Gastroesophageal sphincter (tissue), 4 donors: Measurements from ENCODE around the gene CAPN5. TPM values are rescaled to one million over a fixed set of nuclear protein-coding genes. Genes with fewer than 3 reads are reported as not detected.
"Not testable (repeated sequence)": the region's sequence is repeated elsewhere in the genome, so short reads cannot be mapped to it uniquely, and the experiment has no call there.

Experiments used
- ATAC-seq: fragments of 150-250 bp; one replicate; pipeline ENCODE4 v1.9.1; 2016; ENCODE audit warnings: mild to moderate bottlenecking, moderate library complexity
- H3K27ac ChIP-seq, 4 donors: fragments of 200-600 bp; sonication (generic) in 3 of 4; 1 replicate in 3 of 4; 2 replicates in 1 of 4; pipeline ENCODE4 v1.5.1; 2016 to 2019
- H3K27me3 ChIP-seq: fragments of 200-600 bp; sonication (generic); one replicate; pipeline ENCODE4 v1.5.1; 2019
- H3K36me3 ChIP-seq, 2 donors: fragments of 200-600 bp; sonication (generic); one replicate each; pipeline ENCODE4 v1.5.1; 2019; ENCODE audit warnings: control low read depth in 1 of 2
- H3K4me1 ChIP-seq, 3 donors: fragments of 200-600 bp; sonication (generic); 1 replicate in 2 of 3; 2 replicates in 1 of 3; pipeline ENCODE4 v1.5.1; 2016 to 2019; ENCODE audit warnings: control low read depth in 2 of 3
- H3K4me3 ChIP-seq, 2 donors: fragments of 200-600 bp; sonication (generic); one replicate each; pipeline ENCODE4 v1.5.1; 2019; ENCODE audit warnings: mild to moderate bottlenecking in 1 of 2, moderate library complexity in 1 of 2
- H3K9me3 ChIP-seq, 3 donors: fragments of 200-600 bp; sonication (generic); one replicate each; pipeline ENCODE4 v1.5.1; 2017 to 2019; ENCODE audit warnings: control low read depth in 2 of 3
- EP300 ChIP-seq: sonication (generic); formaldehyde crosslinking; IDR thresholded peaks from one replicate; pipeline ENCODE4 v1.6.1; 2017; ENCODE audit warnings: antibody characterized with exemption, mild to moderate bottlenecking
- POLR2A ChIP-seq, 2 donors: fragments of 450-650 bp; IDR thresholded peaks; one replicate each; pipeline ENCODE4 v1.6.1; 2017; ENCODE audit warnings: antibody characterized with exemption in 2 of 2, mild to moderate bottlenecking in 2 of 2, moderate library complexity in 1 of 2
- POLR2AphosphoS5 ChIP-seq: sonication (generic); formaldehyde crosslinking; IDR thresholded peaks from one replicate; pipeline ENCODE4 v1.6.1; 2017; ENCODE audit warnings: antibody characterized with exemption
- WGBS, 2 donors: methylation state at CpG; one replicate each; pipeline ENCODE4 v1.1.5; 2018; ENCODE audit warnings: low coverage in 1 of 2; 5-methylcytosine and 5-hydroxymethylcytosine counted together
- total RNA-seq, 4 donors: library from RNA; depleted of rRNA; stranded (reverse); fragments of >200 nt; gene quantifications; one replicate each; pipeline ENCODE4 v1.1.0, GENCODE V29; 2016
- TF ChIP-seq, protein P1 (sequence below), 4 experiments: fragments of 200-600 bp in 2 of 4; fragments of 450-650 bp in 2 of 4; sonication (generic) in 1 of 4; IDR thresholded peaks; one replicate each; pipeline ENCODE4 v1.5.1; 2017 to 2019; ENCODE audit warnings: antibody characterized with exemption in 4 of 4, mild to moderate bottlenecking in 2 of 4, moderate library complexity in 2 of 4

Gene CAPN5
- total RNA-seq, 4 donors from 2014 or later = 4.1 to 9.4 (median 7.7) TPM

DNA sequence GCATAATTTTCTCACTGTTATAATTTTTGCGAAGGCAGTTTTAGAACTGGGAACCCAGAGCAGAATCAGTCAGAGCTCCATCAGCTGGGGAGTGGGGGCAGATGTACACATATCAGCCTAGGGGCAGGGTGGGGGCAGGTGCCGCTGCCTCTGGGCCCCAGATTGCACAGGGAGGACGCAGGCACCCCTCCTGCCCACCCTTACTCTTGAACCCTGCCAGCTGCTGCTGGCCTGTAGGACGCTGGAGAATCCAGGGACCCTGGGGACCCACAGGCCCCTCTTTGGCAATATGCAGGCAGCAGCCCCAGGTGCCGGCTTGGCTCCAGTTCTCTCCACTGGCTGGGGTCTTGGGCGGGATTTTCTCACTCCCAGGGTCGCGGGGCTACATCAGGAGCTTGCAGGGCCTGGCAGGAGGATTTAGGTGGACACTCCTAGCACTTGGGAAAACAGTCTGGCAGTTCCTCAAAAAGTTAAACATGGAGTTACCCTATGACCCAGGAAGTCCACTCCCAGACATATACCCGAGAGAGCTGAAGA is 8.8 kb upstream of the CAPN5 start:
- Histone ChIP-seq H3K36me3 (no peaks in the 10 kb centered on the region), H3K27ac (no peak overlapping the region), H3K4me3 (no peak overlapping the region), H3K9me3 (peaks cover 0 to 21% (median 2%) of the 10 kb centered on the region in 3 donors), H3K27me3 (peaks cover 9% of the 10 kb centered on the region), H3K4me1 (no peaks in the 10 kb centered on the region)
- ATAC-seq = no peak
- no peak for TF ChIP-seq POLR2AphosphoS5
- no peak for TF ChIP-seq EP300
- TF ChIP-seq, protein P1, sequence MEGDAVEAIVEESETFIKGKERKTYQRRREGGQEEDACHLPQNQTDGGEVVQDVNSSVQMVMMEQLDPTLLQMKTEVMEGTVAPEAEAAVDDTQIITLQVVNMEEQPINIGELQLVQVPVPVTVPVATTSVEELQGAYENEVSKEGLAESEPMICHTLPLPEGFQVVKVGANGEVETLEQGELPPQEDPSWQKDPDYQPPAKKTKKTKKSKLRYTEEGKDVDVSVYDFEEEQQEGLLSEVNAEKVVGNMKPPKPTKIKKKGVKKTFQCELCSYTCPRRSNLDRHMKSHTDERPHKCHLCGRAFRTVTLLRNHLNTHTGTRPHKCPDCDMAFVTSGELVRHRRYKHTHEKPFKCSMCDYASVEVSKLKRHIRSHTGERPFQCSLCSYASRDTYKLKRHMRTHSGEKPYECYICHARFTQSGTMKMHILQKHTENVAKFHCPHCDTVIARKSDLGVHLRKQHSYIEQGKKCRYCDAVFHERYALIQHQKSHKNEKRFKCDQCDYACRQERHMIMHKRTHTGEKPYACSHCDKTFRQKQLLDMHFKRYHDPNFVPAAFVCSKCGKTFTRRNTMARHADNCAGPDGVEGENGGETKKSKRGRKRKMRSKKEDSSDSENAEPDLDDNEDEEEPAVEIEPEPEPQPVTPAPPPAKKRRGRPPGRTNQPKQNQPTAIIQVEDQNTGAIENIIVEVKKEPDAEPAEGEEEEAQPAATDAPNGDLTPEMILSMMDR (IDR thresholded peaks at IDR 0.05) = no peak
- WGBS, 2 donors = 69 to 80% methylated on average over 1 to 4 of the region's 9 CpGs

DNA sequence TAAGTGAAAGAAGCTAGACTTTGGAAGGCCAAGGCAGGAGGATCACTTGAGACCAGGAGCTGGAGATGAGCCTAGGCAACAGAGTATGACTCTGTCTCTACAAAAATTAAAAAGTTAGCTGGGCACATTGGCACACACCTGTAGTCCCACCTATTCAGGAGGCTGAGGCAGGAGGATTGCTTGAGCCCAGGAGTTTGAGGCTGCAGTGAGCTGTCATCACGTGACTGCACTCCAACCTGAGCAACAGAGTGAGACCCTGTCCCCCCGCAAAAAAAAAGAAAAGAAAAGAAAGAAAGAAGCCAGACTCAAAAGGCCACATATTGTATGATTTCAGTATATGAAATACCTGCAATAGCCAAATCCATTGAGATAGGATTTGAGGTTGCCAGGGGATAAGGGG is 7.9 kb upstream of the CAPN5 start:
- WGBS, 2 donors = 77 to 94% methylated on average over 2 of the region's 2 CpGs
- Histone ChIP-seq H3K27ac (no peak overlapping the region), H3K9me3 (peaks cover 0 to 21% (median 2%) of the 10 kb centered on the region in 3 donors), H3K27me3 (peaks cover 9% of the 10 kb centered on the region), H3K4me1 (no peaks in the 10 kb centered on the region), H3K4me3 (no peak overlapping the region), H3K36me3 (no peaks in the 10 kb centered on the region)
- TF ChIP-seq, protein P1 (IDR thresholded peaks at IDR 0.05) = no peak
- no peak for TF ChIP-seq POLR2A (IDR thresholded peaks at IDR 0.05)
- no peak for TF ChIP-seq POLR2AphosphoS5
- ATAC-seq = no peak

DNA sequence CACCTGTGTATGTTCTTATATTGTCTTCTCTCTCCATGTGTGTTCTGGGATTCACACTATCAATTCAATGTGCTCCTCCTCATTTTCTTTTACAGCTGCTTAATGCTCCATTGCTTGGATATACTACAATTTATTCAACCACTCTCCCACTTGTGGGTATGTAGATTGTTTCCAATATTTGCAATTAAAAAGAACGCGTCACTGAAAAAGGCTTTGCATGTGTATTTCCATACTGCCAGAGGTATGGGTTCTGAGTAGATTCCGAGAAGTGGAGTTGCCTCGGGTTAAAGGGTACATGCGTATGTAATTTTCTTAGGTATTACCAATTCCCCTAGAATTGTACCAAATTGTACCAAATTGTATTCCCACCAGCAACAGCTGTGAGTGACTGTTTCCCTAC is 7.0 kb upstream of the CAPN5 start:
- Histone ChIP-seq H3K27me3 (peaks cover 9% of the 10 kb centered on the region), H3K27ac (no peak overlapping the region), H3K4me3 (no peak overlapping the region), H3K4me1 (no peaks in the 10 kb centered on the region), H3K36me3 (no peaks in the 10 kb centered on the region), H3K9me3 (peaks cover 0 to 21% (median 2%) of the 10 kb centered on the region in 3 donors)
- 77 to 97% methylated on average over 5 of the region's 5 CpGs for WGBS, 2 donors
- ATAC-seq = no peak
- no peak for TF ChIP-seq POLR2AphosphoS5
- no peak for TF ChIP-seq EP300
- TF ChIP-seq, protein P1 (IDR thresholded peaks at IDR 0.05) = no peak
- no peak for TF ChIP-seq POLR2A (IDR thresholded peaks at IDR 0.05)

DNA sequence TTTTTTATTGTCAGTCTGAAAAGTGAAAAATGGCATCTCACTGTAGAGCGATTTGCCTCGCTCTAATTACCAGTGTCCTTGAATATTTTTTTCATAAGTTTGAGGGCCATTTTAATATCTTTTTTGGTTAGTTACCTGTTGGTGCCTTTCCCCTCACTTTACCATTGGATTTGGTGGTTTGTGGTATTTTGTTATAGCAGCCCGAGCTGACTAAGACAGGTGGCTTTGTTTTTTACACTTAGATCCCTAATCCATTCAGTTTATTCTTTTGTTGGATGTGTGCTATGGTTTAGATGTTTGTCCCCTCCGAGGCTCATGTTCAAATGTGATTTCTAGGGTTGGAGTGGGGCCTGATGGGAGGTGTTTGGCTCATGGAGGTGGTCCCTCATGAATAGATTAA is 6.5 kb upstream of the CAPN5 start:
- TF ChIP-seq EP300 (no peak), POLR2AphosphoS5 (no peak), POLR2A (IDR thresholded peaks at IDR 0.05) (no peak)
- TF ChIP-seq, protein P1 (IDR thresholded peaks at IDR 0.05) = no peak
- Histone ChIP-seq H3K36me3 (no peaks in the 10 kb centered on the region), H3K27me3 (peaks cover 9% of the 10 kb centered on the region), H3K4me1 (no peaks in the 10 kb centered on the region), H3K27ac (no peak overlapping the region), H3K9me3 (peaks cover 0 to 21% (median 2%) of the 10 kb centered on the region in 3 donors), H3K4me3 (no peak overlapping the region)
- 74 to 86% methylated on average over 3 to 4 of the region's 4 CpGs for WGBS, 2 donors
- ATAC-seq = no peak

DNA sequence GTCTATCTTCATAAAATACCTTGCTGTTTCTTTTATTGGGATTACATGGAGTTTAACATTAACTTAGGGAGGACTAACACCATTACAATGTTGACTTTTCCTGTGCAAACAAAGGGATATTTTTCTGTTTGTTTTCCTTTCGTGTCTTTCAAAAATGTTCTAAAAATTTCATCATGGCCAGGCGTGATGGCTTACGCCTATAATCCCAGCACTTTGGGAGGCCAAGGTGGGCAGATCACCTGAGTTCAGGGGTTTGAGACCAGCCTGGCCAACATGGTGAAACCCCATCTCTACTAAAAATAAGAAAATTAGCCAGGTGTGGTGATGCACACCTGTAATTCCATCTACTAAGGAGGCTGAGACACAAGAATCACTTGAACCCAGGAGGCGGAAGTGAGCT is 5.5 kb upstream of the CAPN5 start:
- not testable (repeated sequence) for H3K4me1 ChIP-seq, H3K36me3 ChIP-seq, H3K27ac ChIP-seq, H3K27me3 ChIP-seq, ATAC-seq, H3K4me3 ChIP-seq
- 80 to 100% methylated on average over 1 to 4 of the region's 4 CpGs for WGBS, 2 donors
- H3K9me3 ChIP-seq = peaks cover 0 to 13% (median 2%) of the 10 kb centered on the region in 3 donors
